Heart left ventricle (tissue), 13 donors: ENCODE results near the gene RUNX3.

Experiments
- POLR2A ChIP-seq, 2 donors: fragments of 450-650 bp; IDR thresholded peaks; one replicate each; pipeline ENCODE4 v1.6.1; 2017; ENCODE audit warnings: antibody characterized with exemption in 2 of 2, mild to moderate bottlenecking in 2 of 2, moderate library complexity in 2 of 2
- TF ChIP-seq, protein P1 (sequence below), 12 donors: fragments of 200-600 bp; sonication (generic) in 4 of 12; IDR thresholded peaks; one replicate each; pipeline versions ENCODE4 v1.5.0 to v1.8.0; 2018 to 2022; ENCODE audit warnings: antibody characterized with exemption in 12 of 12, mild to moderate bottlenecking in 5 of 12
- donor health status: ischemic (EF 13 %, LVEDD 7.1; RV severe dilation, severe dysfunction).
- donor health status: DM: no; HTN: yes; CAD: no.
- donor health status: DM: no; HTN: no; CAD: no.
- donor health status: ischemic (EF 25% LVEDD 6.9; RV normal size, moderate dysfunction).
- donor health status: ischemic (EF 25% LVEDD 5.7; RV mildly dilated, moderate dysfunction).
- donor health status: ischemic (EF 35%, LVEDD 5.7; RV mildly dilated, moderate dysfunction).
- donor health status: nonischemic (EF 11% LVEDD 7.7; RV severe dilation, severe dysfunction).
- donor health status: DM: yes; HTN: yes; CAD: no.
- donor health status: PGD.
- donor health status: ischemic (EF 29% LVEDD 5.4; RV normal size, mild dysfunction).
- donor health status: nonischemic (EF 23%, LVEDD 6.1; RV moderate dilation, normal function).

GRCh38 chr1:24954022-24954421 lies 23.9 kb upstream of the RUNX3 start:
- TF ChIP-seq, protein P1, sequence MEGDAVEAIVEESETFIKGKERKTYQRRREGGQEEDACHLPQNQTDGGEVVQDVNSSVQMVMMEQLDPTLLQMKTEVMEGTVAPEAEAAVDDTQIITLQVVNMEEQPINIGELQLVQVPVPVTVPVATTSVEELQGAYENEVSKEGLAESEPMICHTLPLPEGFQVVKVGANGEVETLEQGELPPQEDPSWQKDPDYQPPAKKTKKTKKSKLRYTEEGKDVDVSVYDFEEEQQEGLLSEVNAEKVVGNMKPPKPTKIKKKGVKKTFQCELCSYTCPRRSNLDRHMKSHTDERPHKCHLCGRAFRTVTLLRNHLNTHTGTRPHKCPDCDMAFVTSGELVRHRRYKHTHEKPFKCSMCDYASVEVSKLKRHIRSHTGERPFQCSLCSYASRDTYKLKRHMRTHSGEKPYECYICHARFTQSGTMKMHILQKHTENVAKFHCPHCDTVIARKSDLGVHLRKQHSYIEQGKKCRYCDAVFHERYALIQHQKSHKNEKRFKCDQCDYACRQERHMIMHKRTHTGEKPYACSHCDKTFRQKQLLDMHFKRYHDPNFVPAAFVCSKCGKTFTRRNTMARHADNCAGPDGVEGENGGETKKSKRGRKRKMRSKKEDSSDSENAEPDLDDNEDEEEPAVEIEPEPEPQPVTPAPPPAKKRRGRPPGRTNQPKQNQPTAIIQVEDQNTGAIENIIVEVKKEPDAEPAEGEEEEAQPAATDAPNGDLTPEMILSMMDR (IDR thresholded peaks at IDR 0.05) = no peak
- no peak for TF ChIP-seq POLR2A (IDR thresholded peaks at IDR 0.05)
